Omental fat pad (tissue), 4 donors: ENCODE measurements around the gene TPTE. TPM values are rescaled to one million over a fixed set of nuclear protein-coding genes. Genes with fewer than 3 reads are reported as not detected.
"Not testable (repeated sequence)": the region's sequence is repeated elsewhere in the genome, so short reads cannot be mapped to it uniquely, and the experiment has no call there.

Experiments
- ATAC-seq: fragments of 150-250 bp; one replicate; pipeline ENCODE4 v1.9.1; 2016; ENCODE audit warnings: mild to moderate bottlenecking, moderate library complexity; ENCODE audit not compliant: low FRiP score
- DNase-seq: peaks from one replicate; pipeline ENCODE4 v3.0.0-alpha.2; 2019; ENCODE audit warnings: low spot score
- small RNA-seq: library from RNA; depleted of rRNA; stranded (forward); fragments of <200 nt; gene quantifications from one replicate; pipeline ENCODE3, GENCODE V24; 2016
- total RNA-seq, 4 donors: library from RNA; depleted of rRNA; stranded (reverse); fragments of >200 nt; gene quantifications; one replicate each; pipeline ENCODE4 v1.1.0, GENCODE V29; 2016
- TF ChIP-seq, protein P1 (sequence below), 3 donors: fragments of 450-650 bp; IDR thresholded peaks; one replicate each; pipeline ENCODE4 v1.5.1; 2016 to 2017; ENCODE audit warnings: antibody characterized with exemption in 3 of 3, mild to moderate bottlenecking in 3 of 3, moderate library complexity in 2 of 3

TPTE gene
- total RNA-seq, 4 donors from 2014 or later: not detected

DNA sequence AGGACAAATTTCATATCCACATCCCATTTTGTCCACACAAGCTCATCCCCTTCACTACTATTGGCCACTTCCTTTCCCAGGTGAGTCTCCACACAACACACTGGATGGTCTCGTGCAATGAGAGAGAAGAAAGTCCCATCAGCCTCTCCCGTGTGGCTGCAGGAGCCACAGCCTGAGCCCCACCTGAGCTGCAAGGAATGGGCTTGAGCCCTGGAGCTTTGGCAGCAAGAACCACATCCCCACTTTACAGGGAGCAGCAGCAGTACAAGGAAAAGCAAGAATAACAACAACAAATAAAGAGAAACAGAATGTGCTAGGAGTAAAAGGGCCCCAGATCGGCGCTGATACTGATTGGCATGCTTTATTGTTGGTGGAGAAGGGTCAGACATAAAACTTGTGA lies 117.7 kb downstream of the TPTE start:
- TF ChIP-seq, protein P1, sequence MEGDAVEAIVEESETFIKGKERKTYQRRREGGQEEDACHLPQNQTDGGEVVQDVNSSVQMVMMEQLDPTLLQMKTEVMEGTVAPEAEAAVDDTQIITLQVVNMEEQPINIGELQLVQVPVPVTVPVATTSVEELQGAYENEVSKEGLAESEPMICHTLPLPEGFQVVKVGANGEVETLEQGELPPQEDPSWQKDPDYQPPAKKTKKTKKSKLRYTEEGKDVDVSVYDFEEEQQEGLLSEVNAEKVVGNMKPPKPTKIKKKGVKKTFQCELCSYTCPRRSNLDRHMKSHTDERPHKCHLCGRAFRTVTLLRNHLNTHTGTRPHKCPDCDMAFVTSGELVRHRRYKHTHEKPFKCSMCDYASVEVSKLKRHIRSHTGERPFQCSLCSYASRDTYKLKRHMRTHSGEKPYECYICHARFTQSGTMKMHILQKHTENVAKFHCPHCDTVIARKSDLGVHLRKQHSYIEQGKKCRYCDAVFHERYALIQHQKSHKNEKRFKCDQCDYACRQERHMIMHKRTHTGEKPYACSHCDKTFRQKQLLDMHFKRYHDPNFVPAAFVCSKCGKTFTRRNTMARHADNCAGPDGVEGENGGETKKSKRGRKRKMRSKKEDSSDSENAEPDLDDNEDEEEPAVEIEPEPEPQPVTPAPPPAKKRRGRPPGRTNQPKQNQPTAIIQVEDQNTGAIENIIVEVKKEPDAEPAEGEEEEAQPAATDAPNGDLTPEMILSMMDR (IDR thresholded peaks at IDR 0.05): no peak
- ATAC-seq: no peak

DNA sequence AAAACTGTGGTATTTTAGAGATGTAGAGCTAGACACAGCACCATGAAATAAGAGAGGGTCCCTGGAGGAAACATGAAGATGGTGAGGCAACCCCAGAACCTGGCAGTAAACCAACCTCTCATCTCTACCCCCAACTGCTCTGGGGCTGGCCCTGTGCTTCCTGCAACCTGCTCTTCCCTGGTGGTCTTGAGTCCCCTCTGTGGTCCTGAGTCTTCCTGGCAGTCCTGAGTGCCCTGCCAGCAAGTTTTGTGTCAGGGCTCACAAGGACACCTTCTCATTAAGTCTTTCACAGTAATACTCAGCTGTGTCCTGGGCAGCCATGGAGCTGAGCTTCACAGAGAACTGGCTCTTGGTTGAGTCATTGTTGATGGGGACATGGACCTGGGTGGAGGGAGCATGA lies 118.4 kb downstream of the TPTE start:
- not testable (repeated sequence) for ATAC-seq, DNase-seq

More for the DNA sequence above, 117.7 kb downstream of the TPTE start:
- no peak for DNase-seq

DNA sequence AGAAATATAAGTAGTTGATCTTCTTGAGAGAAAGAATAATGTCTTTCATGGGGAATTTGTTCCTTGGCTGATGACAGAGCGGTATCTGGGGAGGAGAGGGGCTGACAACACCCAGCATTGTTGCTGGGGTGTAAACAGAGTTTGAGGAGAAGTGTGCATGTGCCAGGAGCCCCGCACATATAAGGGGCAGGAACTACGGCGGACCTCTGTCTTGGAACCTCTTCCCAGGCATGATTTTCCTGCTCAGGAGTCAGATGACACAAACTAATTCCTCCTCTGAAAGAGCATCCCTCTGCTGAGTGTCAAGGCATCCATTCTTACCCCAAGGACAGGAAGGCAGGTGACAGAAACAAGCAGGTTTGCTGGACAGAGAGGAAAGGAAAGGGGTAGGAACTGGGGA lies 119.1 kb downstream of the TPTE start:
- ATAC-seq (no peak), DNase-seq (no peak)
- TF ChIP-seq, protein P1 (IDR thresholded peaks at IDR 0.05): no peak

DNA sequence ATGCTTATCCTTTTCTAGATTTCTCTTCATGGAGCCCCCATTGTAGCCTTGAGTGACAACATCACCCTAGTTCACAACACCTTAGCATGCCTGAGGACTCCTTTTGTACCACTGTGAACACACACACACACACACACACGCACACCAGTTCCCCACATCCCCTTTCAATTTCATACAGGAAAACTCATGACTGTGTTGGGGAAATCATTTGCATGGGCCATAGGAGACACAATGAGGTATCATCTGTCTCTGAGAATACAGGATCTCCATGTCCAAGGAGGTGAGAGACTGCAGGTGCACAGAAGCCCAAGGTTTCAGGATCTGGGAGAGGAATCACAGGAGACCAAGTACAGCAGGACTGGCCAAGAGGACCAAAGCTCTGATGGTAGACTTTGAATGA lies 119.7 kb downstream of the TPTE start:
- ATAC-seq (no peak), DNase-seq (no peak)
- TF ChIP-seq, protein P1 (IDR thresholded peaks at IDR 0.05): no peak

DNA sequence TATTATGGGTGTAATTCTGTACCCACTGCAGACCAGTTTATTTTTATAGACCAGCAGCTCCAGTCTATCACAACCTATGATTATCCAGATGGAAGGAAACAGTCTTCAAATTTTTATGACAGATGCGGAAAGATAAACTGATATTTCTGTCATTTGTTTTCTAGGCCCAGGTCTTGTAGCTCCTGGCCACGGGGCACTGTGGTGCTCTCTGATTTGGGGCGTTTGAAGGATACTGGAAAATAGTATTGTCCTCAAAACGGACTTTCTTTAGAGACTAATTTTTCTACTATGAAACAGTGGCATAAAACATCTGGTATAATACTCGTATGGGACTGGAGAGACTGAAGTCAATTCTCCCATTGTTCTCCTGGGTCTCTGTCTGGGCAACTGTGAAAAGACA lies 124.3 kb downstream of the TPTE start:
- not testable (repeated sequence) for ATAC-seq, DNase-seq

DNA sequence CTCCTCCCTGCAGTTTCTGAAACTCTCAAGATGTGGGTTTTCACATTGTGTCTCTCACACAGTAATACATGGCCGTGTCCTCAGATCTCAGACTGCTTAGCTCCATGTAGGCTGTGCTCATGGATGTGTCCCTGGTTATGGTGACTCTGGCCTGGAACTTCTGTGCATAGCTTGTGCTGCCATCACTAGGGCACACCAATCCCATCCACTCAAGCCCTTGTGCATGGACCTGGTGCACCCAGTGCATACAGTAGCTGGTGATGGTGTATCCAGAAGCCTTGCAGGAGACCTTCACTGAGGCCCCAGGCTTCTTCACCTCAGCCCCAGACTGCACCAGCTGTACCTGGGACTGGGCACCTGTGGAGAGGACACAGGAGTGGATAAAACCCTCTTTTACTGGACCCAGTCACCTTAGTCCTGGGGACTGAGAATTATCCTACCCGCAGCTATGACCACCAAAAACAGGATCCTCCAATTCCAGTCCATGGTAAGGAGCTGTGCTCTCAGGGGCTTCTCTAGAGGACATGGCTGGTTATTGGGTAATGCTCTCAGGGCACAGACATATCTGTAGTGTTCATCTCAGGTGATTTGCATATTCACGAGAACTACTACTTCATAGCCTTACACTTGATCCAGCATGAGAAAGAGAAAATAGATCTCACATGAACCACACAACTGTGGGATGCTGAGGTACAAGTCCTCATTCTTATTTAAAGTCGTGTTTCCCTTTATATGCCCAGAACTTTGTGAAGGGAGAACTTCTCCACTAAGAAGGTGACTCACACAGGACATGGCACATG lies 128.2 kb downstream of the TPTE start:
- DNase-seq, ATAC-seq: not testable (repeated sequence)

DNA sequence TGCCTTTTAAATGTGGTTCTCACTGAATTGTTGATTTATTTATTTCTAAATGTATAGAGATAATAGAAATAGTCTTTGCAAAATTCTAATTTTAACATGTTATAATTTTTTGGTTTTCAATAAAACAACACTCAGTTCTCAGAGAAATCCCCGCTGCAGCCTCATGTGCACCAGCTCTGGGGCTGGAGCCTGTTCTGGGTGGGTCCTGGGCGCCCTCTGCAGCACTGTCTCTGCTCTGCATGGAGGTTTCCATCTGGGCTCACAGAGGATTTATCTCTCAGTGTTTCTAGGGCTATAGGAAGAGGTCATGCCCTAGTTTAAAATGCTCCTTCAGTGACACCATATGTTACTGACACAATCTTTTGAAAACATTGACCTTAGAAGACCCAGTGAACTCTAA lies 128.9 kb downstream of the TPTE start:
- DNase-seq, ATAC-seq: not testable (repeated sequence)

Small RNA genes within 50 kb of the gene (small RNA-seq; reads per million reads assigned to genes)
- gene CYCSP41: not detected
